NB4 (cell line): ENCODE measurements around the gene MACROD2.

Source experiments
- DNase-seq: peaks from one replicate; pipeline ENCODE4 v3.0.0; 2010; ENCODE audit warnings: low read depth
- H3K4me3 ChIP-seq: one replicate; pipeline ENCODE4 v1.5.1; 2011; ENCODE audit warnings: mild to moderate bottlenecking, low read depth, low read length, moderate library complexity
- CTCF ChIP-seq: IDR thresholded peaks from one replicate; pipeline ENCODE4 v1.5.1; 2012; ENCODE audit warnings: low read depth, low read length
- MAX ChIP-seq: IDR thresholded peaks from 2 replicates; pipeline ENCODE4 v1.6.1; 2011; ENCODE audit warnings: low read depth, low read length
- MYC ChIP-seq: IDR thresholded peaks from 2 replicates; pipeline ENCODE4 v1.6.1; 2011; ENCODE audit warnings: low read depth, low read length
- POLR2A ChIP-seq: IDR thresholded peaks from 2 replicates; pipeline ENCODE4 v1.6.1; 2011; ENCODE audit warnings: mild to moderate bottlenecking; ENCODE audit not compliant: insufficient read length; ENCODE audit errors: extremely low read depth

MACROD2 gene

DNA sequence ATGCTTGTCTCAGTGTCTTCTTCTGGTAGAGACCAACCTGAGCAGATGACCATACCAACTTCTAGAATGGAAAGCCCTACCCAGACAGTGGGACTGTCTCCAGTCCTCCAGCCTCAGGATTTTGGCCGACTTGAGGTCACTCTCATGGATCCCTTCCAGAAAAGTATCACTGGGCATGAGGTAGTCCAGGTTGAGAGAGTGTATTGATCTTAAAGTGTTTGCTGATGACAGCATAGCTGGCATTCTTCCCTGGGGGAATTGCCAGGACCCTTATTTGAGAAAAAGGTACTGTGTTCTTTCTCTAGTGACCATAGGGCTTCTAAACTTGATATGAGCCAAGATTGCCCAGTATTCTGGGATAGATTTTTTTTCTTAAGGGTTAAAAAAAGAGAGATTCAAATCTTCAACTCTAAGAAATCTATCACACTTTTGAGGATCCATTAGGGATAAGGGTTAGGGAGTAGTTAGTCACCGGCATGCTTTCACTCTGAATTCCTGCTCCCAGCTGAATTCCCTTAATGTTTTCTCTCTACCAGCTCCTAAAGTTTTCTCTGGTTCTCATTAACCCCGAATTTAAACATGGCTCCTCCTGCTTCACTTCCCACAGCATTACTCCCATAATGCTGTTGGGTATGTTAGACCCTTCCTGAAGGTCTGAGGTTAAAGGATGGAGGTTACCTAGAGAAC is 415.7 kb downstream of the MACROD2 start:
- DNase-seq: no peak
- no peak overlapping the region for H3K4me3 ChIP-seq

DNA sequence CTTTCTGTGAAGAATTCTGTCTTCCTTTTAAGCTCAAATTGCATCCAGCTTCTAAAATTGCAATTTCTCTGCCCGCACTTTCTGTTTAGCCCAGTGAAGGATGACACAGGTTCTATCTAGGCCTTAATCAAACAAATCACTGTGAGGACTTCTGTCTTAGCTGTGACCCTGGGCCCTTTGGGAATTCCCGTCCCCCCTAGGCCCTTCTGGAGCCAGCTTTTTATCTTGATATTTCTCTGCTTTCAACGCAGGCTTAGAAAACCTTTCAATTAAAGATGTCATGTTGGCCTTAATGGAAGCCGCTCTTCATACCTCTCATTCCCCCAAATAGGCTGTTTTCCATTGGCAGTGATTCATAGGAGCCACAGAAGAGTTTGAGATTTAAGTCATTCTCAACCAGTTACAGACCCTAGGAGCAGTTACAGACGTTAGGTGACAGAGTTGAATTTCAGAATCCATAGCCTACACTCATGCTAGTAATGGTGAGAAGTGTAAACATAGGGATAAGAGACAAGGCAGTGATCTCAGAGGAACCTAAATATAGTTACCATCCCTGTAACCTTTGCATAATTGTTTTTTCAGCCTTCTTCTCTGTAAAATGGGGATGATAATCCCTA is 416.9 kb downstream of the MACROD2 start:
- no peak for DNase-seq
- H3K4me3 ChIP-seq: no peak overlapping the region
- TF ChIP-seq MAX (no peak), MYC (no peak), POLR2A (no peak), CTCF (no peak)

More for the DNA sequence above, 415.7 kb downstream of the MACROD2 start:
- TF ChIP-seq MAX (no peak), MYC (no peak), POLR2A (no peak), CTCF (no peak)

DNA sequence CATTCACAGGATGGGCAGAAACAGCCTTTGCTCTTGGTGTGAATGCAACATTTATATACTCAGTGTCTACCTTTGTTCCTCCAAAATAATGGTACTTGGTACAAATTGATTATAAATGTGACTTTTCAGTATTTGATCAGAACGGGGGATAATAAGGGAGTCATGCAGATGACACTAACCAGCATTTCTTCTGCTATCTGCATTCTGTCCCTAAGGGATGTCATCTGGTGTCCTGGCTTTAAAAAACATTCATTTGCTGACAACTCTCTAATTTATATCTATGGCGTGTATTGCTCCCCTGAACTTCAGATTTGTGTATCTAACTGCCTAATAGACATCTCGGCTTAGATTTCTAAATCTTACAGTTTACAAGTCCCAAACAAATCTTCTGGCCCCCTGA is 418.5 kb downstream of the MACROD2 start:
- H3K4me3 ChIP-seq: no peak overlapping the region
- DNase-seq: no peak
- TF ChIP-seq MYC (no peak), CTCF (no peak), POLR2A (no peak), MAX (no peak)

DNA sequence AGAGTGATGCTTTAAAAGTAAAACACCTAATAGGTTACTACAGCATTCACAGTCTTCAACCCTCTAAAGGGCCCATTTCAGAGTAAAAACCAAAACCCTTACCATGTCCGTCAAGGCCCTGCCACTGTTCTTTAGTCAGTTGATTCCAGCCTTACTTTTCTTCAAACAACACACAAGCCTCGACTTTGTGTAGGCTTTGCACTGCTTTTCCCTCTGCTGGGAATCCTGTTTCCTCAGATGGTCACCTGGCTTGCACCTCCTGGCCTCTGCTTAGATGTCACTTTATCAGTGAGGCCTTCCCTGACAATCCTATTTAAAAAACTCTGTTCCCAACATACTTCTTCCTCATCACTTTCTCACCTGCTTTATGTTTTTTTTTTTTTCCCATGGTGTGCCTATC is 419.2 kb downstream of the MACROD2 start:
- no peak overlapping the region for H3K4me3 ChIP-seq
- DNase-seq: no peak
- no peak for TF ChIP-seq POLR2A
- no peak for TF ChIP-seq MYC
- TF ChIP-seq CTCF: no peak
- no peak for TF ChIP-seq MAX

- no peak overlapping the region for H3K4me3 ChIP-seq
- TF ChIP-seq CTCF (no peak), POLR2A (no peak), MAX (no peak), MYC (no peak)
- no peak for DNase-seq
These were observed 420.2 kb downstream of the MACROD2 start for GRCh38 chr20:14415467-14415866.
